Keratinocyte (primary cell): ENCODE measurements around the gene SERINC5. TPM values are rescaled to one million over a fixed set of nuclear protein-coding genes. Genes with fewer than 3 reads are reported as not detected.

ENCODE experiments used
- DNase-seq: peaks from one replicate; pipeline ENCODE4 v3.0.0-alpha.2; 2011; ENCODE audit warnings: low read depth, missing footprints, low spot score
- FAIRE-seq: peaks from 2 replicates; lab custom pipeline; 2011; peaks lifted over from hg19 to GRCh38; lab: Jason Lieb, UNC
- H2AFZ ChIP-seq: 2 replicates; pipeline ENCODE4 v1.6.0; 2012; ENCODE audit warnings: low read length, control low read depth, inconsistent platforms; ENCODE audit not compliant: control insufficient read depth
- H3K27ac ChIP-seq: 2 replicates; pipeline ENCODE4 v1.5.1; 2011; ENCODE audit warnings: low read length; ENCODE audit not compliant: control insufficient read depth, insufficient read depth
- H3K27me3 ChIP-seq: 3 replicates; pipeline ENCODE4 v1.6.0; 2011; ENCODE audit warnings: low read length; ENCODE audit not compliant: control insufficient read depth, insufficient read depth; ENCODE audit errors: extremely low read depth
- H3K36me3 ChIP-seq, 2 experiments: 2 replicates in 1 of 2; 3 replicates in 1 of 2; pipeline ENCODE4 v1.5.1; 2011; ENCODE audit warnings: low read length in 2 of 2, mild to moderate bottlenecking in 1 of 2; ENCODE audit not compliant: control insufficient read depth in 2 of 2, insufficient read depth in 2 of 2; ENCODE audit errors: extremely low read depth in 1 of 2
- H3K4me1 ChIP-seq: 3 replicates; pipeline ENCODE4 v1.5.1; 2011; ENCODE audit warnings: low read length; ENCODE audit not compliant: control insufficient read depth, insufficient read depth; ENCODE audit errors: extremely low read depth
- H3K4me2 ChIP-seq: 3 replicates; pipeline ENCODE4 v1.6.0; 2011; ENCODE audit warnings: low read depth, low read length; ENCODE audit not compliant: control insufficient read depth, insufficient read depth; ENCODE audit errors: extremely low read depth
- H3K4me3 ChIP-seq, 3 experiments: fragments of 200-600 bp in 1 of 3; sonication (generic) in 1 of 3; 2 replicates in 2 of 3; 3 replicates in 1 of 3; pipeline ENCODE4 v1.5.1; 2011 to 2016; ENCODE audit warnings: low read length in 3 of 3, mild to moderate bottlenecking in 3 of 3, control low read depth in 2 of 3, inconsistent platforms in 1 of 3, low read depth in 1 of 3, mixed read lengths in 1 of 3, mixed run types in 1 of 3, moderate library complexity in 1 of 3; ENCODE audit not compliant: control insufficient read depth in 2 of 3, insufficient read depth in 2 of 3; ENCODE audit errors: extremely low read depth in 1 of 3
- H3K79me2 ChIP-seq: 2 replicates; pipeline ENCODE4 v1.6.0; 2012; ENCODE audit warnings: low read length; ENCODE audit not compliant: control insufficient read depth, insufficient read depth
- H3K9ac ChIP-seq: 3 replicates; pipeline ENCODE4 v1.6.0; 2011; ENCODE audit warnings: low read length; ENCODE audit not compliant: control insufficient read depth, insufficient read depth; ENCODE audit errors: extremely low read depth
- H3K9me1 ChIP-seq: 3 replicates; pipeline ENCODE4 v1.6.0; 2011; ENCODE audit warnings: low read length; ENCODE audit not compliant: control insufficient read depth, insufficient read depth; ENCODE audit errors: extremely low read depth
- H3K9me3 ChIP-seq: 2 replicates; pipeline ENCODE4 v1.5.1; 2012; ENCODE audit warnings: low read depth, low read length; ENCODE audit not compliant: control insufficient read depth
- H4K20me1 ChIP-seq: 3 replicates; pipeline ENCODE4 v1.6.0; 2011; ENCODE audit warnings: low read length; ENCODE audit not compliant: control insufficient read depth, insufficient read depth; ENCODE audit errors: extremely low read depth
- EZH2 ChIP-seq: IDR thresholded peaks from one replicate; pipeline ENCODE4 v1.6.1; 2012; ENCODE audit warnings: inconsistent platforms, mild to moderate bottlenecking, low read length, moderate library complexity
- dilution Hi-C: fragments of 300-500 bp; cut with MboI; formaldehyde crosslinking; loops from one replicate; pipeline ENCODE4 v1.7.0; 2020; ENCODE audit warnings: low sequenced_read_pairs; ENCODE audit not compliant: extremely low pct_ligation_motif_present
- polyA plus RNA-seq, 5 experiments: library from polyadenylated mRNA; depleted of rRNA in 3 of 5; stranded (reverse) in 3 of 5; stranded (forward) in 1 of 5; unstranded in 1 of 5; fragments of >200 nt; gene quantifications; 1 replicate in 1 of 5; 2 replicates in 3 of 5; 3 replicates in 1 of 5; pipeline versions ENCODE4 v1.2.1 to v1.2.3, GENCODE V29; 2011 to 2012; ENCODE audit warnings: missing spikeins in 2 of 5, low read depth in 1 of 5, low replicate concordance in 1 of 5
- TF ChIP-seq, protein P1 (sequence below), 3 experiments: IDR thresholded peaks in 1 of 3; conservative IDR thresholded peaks in 1 of 3; optimal IDR thresholded peaks in 1 of 3; 2 replicates in 2 of 3; 3 replicates in 1 of 3; pipeline versions ENCODE3 to v1.5.1; 2011; ENCODE audit warnings: low read length in 3 of 3, mild to moderate bottlenecking in 3 of 3, moderate library complexity in 2 of 3, control low read depth in 1 of 3, inconsistent platforms in 1 of 3; ENCODE audit not compliant: insufficient read depth in 2 of 3; ENCODE audit errors: extremely low read depth in 1 of 3

The SERINC5 gene
- polyA plus RNA-seq, 1 donor (not counting 4 experiments of a cell fraction or from before 2014, with no cell fraction given), result 20.0 TPM

DNA sequence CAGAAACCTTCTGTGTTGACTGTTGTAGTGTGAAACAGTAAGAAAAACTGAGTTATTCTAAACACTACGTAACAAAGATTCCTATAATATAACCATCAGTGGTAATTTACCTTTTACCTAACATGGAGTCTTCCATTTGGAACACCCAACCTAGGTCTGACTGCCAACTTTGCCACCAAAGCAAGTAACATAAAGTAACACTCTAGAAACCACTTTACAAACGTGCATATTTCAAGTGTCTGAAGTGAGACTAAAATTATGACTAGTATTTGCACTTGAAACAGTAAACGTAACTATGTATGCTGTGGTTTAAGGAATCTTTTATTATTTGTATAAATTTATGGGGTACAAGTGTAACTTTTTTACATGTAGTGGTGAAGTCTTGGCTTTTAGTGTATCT lies 95.6 kb downstream of the SERINC5 start:
- Histone ChIP-seq H3K4me1 (no peaks in the 10 kb centered on the region), H3K79me2 (no peaks in the 10 kb centered on the region), H3K4me2 (no peak overlapping the region), H4K20me1 (no peaks in the 10 kb centered on the region), H3K36me3 (peaks cover 9 to 10% of the 10 kb centered on the region in 2 experiments), H2AFZ (no peak overlapping the region), H3K27ac (no peak overlapping the region), H3K9me1 (no peaks in the 10 kb centered on the region), H3K4me3 (no peak overlapping the region), H3K27me3 (no peaks in the 10 kb centered on the region), H3K9ac (no peak overlapping the region), H3K9me3 (no peaks in the 10 kb centered on the region)
- DNase-seq (no peak), FAIRE-seq (no peak)
- TF ChIP-seq, protein P1, sequence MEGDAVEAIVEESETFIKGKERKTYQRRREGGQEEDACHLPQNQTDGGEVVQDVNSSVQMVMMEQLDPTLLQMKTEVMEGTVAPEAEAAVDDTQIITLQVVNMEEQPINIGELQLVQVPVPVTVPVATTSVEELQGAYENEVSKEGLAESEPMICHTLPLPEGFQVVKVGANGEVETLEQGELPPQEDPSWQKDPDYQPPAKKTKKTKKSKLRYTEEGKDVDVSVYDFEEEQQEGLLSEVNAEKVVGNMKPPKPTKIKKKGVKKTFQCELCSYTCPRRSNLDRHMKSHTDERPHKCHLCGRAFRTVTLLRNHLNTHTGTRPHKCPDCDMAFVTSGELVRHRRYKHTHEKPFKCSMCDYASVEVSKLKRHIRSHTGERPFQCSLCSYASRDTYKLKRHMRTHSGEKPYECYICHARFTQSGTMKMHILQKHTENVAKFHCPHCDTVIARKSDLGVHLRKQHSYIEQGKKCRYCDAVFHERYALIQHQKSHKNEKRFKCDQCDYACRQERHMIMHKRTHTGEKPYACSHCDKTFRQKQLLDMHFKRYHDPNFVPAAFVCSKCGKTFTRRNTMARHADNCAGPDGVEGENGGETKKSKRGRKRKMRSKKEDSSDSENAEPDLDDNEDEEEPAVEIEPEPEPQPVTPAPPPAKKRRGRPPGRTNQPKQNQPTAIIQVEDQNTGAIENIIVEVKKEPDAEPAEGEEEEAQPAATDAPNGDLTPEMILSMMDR (optimal IDR thresholded peaks at IDR 0.05 in 1 of 3, IDR thresholded peaks at IDR 0.05 in 1 of 3, conservative IDR thresholded peaks at IDR 0.05 in 1 of 3; ENCODE audit: extremely low read depth in 1 of 3, insufficient read depth in 2 of 3, low read length in 3 of 3), result no peak
- TF ChIP-seq EZH2, result no peak
- dilution Hi-C loops, result no loop called here

DNA sequence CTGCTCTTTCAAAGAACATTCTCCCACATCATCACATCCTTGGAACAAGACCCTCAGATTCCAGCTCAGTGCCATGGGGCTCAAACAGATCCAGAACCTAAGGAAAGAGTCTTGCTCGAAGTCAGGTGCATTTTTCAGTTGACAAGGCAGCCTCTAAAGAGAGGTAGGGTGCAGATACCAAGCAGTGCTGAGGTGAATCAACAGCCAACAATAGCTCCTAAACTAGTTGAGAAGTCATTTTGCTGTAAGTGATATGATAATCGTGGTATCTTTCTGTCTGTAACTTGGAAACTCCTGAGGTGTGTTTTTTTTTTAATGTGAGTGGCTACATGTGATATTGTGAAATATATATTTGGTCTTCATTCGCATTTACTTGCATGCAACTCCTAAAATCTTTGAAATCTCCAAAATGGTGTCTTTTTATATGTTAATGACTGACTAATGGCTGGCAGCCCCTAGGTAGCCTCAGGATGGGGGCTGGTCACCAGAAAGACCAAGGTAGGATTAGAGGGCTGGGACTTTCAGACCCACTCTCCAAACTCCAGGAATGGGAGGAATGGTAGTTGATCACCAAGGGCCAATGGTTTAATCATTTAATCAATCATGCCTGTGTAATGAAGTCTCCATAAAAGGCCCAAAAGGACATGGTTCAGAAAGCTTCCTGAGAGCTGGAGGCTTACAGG lies 96.6 kb downstream of the SERINC5 start:
- Histone ChIP-seq H3K36me3 (peaks cover 9 to 14% of the 10 kb centered on the region in 2 experiments), H3K4me1 (no peaks in the 10 kb centered on the region), H4K20me1 (no peaks in the 10 kb centered on the region), H3K27ac (no peak overlapping the region), H3K9me1 (no peaks in the 10 kb centered on the region), H3K79me2 (no peaks in the 10 kb centered on the region), H3K9ac (no peak overlapping the region), H3K27me3 (no peaks in the 10 kb centered on the region), H2AFZ (no peak overlapping the region), H3K9me3 (no peaks in the 10 kb centered on the region), H3K4me2 (no peak overlapping the region), H3K4me3 (no peak overlapping the region)
- FAIRE-seq (no peak), DNase-seq (no peak)
- dilution Hi-C loops, result no loop called here
- TF ChIP-seq, protein P1 (optimal IDR thresholded peaks at IDR 0.05 in 1 of 3, IDR thresholded peaks at IDR 0.05 in 1 of 3, conservative IDR thresholded peaks at IDR 0.05 in 1 of 3; ENCODE audit: extremely low read depth in 1 of 3, insufficient read depth in 2 of 3, low read length in 3 of 3), result no peak
- no peak for TF ChIP-seq EZH2
